NCI-H1694 treated with DMSO at 0.1 percent for 48 hours (cell line): ENCODE data around the gene DHCR24.

Source experiments
- DNase-seq: peaks from one replicate; lab custom pipeline; 2025; lab: John Stamatoyannopoulos, UW

Gene DHCR24

DNA sequence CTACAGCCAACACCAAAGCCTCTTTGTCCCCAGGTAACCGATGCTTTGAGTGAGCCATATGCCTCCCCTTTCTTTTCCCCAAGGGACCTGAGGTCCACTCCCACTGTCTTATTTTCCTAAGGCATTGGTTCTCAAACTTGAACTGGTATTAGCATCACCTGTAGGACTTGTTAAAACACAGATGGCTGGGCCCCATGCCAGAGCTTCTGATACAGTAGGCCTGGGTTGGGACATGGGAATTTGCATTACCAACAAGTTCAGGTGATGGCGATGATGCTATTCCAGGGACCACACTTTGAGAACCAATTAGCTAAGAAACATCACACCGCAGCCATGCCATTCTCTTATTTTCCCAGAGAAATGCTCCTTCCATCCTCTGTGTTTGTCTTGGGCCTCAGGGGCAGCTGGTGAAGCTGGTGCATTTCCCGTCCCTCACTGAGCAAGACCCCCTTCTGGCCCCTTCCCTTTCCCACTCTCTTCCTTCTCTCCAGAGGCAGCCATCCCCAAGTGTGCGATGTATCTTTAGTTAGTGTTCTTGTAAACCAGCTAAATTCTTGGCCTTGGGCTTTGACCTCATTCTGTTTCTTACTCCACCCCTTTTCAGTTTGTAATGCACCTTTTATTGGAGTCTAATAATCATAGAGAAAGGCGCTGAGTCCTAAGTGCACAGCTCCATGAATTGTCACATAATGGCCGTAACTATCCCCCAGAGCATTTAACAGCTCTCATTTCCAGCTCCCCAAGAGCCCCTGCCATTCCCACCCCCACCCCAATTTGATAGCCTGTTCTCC is 71.7 kb downstream of the DHCR24 start:
- no peak for DNase-seq

DNA sequence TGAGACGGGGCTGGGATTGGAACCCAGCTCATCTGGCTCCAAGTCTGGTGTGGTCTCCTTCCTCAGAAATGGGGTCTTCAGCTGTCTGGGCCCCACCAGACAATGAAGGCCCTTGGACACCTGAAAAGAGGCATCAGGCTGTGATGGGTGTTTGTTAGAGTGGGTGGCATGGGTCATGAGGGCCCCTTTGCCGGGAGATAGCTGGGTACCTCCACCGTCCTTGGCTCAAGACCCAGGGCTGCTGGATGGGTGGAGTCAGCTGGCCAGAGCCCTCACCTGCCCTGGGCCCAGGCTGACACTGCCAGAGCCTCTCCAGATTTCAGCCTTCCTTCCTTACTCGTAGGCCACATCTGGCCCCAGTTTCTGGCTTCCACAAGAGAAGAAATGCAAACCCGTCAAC is 72.4 kb downstream of the DHCR24 start:
- DNase-seq, result no peak

- no peak for DNase-seq
These were observed 72.9 kb downstream of the DHCR24 start for GRCh38 chr1:54814126-54814498.

- DNase-seq, result no peak
These were observed 73.4 kb downstream of the DHCR24 start for GRCh38 chr1:54813485-54814125.

DNA sequence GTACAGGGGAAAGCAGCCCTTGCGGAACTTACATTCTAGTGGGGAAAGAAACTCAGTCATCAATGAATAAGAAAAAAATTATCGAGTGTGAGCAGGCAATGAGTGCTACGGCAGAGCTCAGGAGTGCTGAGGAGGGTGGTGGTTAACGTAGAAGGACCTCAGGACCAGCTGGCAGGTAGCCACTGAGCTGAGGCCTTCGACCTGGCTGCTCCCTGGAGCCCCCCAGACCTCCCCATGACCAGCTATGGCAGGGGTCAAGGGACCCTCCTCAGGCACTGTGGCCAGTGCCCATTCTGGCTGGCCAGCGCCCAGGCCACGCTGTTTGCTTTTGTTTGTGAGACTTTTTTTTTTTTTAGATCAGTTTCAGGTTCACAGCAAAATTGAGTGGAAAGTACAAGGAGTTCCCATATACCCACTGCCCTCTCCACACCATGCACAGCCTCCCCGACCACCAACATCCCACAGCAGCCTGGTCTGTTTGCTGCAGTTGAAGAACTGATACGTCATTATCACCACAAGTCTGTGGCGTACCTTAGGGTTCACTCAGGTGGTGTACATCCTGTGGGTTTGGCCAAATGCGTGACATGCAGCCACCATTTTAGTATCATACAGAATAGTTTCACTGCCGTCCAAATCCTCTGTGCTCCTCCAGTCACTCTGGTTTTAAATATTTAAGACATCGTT is 74.1 kb downstream of the DHCR24 start:
- DNase-seq, result no peak

- no peak for DNase-seq
These were observed 75.0 kb downstream of the DHCR24 start for GRCh38 chr1:54811739-54812655.

DNA sequence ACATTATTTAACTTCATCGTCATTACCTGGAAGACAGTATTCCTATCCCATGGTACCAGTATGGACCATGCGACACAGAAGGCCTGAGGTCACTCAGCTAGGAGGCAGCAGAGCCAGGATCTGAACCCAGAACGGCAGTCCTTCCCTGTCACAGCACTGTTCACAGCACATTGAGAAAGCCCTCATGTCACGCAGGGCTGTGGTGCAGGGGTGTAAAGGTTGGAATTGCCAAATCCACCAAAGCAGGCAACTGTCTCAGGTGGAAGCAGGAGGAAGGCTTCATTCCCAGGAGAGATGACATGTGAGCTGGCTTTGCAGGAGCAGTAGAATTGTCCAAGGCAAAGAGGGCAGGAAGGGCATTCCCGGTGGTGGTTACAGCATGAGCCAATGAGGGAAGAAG is 75.9 kb downstream of the DHCR24 start:
- no peak for DNase-seq

DNA sequence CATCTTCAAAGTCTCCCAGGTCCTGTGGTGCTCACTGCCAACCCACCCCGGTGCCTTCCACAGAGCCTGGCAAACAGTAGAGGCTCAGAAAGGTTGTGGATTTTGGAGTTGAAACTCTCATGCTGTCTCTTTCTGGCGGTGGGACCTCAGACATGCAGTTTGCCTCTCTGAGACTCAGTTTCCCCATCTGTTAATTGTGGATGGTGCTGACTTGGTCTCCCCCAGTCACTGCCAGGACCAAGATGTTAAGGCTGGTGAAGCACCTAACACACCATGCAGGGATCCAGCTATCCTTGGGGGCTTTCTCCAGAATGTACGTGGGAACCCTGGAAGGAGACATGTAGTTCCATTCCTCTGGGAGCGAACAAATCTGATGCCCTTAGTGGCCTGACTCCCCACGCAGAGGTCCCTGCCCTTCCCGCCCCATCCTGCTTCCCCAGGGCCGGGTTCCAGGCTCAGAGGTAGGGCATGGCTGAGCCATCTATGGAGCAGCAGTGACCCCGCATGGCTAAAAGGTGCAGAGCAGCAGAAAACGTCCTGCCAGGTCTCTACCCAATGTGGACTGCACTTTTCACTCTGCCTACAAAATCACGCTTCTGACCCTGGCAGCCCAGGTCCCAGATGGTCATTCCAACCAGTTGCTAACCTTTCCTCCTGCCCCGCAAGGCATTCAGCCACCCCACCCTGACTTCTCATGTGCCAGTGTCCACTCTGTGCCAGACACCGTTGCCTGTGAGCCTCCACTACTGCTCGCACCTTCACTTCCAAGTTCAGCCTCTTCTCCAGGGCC is 76.6 kb downstream of the DHCR24 start:
- DNase-seq, result peak; percentile 53

DNA sequence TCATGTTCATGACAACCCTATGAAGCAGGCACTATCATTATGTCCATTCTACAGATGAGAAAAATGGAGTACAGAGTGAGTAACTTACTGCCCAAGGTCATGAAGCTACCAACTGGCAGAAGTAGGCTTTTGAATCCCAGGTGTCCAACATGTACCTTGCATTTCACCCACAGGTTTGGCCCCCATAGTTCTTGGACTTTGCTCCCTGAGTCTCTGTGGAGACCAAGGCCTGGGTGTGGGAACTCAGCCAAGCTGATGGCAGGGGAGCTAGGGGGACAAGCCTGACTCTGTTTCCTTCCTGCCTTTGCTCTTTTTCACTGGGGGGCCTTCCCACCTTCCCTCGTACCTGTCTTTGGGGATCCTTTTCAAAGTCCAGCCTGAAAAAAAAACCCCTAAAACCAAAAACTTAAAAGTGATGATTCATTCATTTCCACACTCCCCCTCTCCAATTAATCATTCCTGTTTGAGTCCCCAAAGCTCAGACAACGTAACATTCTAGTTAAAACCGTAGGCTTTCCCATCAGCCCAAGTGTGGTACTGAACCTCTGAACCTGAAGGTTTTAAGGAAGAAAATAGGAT is 77.4 kb downstream of the DHCR24 start:
- no peak for DNase-seq

DNA sequence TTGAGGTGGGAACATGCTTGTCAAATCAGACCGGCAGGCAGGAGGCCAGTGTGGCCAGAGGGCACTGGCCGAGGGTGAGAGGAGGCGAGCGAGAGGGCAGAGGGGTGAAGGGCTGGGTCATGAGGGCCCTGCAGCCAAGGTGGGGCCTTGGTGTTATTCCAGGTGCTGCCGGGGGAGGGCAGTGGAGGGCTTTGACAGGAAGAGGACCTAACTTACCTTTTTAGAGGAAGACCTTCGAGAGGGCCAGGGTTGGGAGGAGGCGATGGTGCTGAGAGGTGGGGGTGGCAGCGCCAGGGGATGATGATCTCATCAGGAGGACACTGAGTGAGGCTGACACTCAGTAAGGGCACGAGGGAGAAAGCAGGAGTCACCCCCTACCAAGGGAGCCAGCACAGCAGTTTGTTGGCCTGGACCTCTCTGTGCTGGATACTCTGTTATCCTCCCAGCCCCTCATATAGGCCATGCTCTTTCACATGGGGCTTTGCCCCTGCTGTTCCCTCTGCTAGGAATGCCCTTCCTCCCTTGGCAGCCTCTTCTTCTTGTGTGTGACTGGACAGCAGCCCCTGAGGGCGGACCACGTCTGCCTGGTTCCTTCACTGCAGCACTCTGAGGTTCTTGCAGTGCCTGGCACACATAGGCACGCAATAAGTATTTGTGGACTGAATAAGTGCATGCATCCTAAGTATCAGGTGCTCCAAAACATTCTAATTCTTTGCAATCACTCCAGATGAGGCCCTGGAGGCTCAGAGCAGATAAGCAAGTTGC is 78.4 kb downstream of the DHCR24 start:
- no peak for DNase-seq

DNA sequence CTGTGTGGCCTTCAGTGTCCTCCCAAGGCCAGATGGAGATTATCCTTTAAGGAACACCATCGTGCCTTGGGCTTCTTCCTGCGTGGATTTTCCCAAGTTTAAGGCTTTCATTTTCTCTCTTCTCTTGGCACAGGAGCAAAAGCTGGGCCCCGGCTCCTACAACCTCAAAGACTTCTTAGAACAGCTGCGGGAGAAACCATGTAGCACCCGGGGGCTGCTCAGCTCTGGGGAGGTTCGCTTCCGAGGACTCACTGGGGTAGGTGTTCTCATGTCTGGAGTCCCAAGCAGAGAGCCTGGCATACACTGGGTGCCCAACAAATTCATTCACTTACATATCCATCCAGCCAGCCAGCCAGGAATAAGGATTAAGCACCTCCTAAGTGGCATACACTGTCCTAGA is 79.2 kb downstream of the DHCR24 start:
- no peak for DNase-seq

DNA sequence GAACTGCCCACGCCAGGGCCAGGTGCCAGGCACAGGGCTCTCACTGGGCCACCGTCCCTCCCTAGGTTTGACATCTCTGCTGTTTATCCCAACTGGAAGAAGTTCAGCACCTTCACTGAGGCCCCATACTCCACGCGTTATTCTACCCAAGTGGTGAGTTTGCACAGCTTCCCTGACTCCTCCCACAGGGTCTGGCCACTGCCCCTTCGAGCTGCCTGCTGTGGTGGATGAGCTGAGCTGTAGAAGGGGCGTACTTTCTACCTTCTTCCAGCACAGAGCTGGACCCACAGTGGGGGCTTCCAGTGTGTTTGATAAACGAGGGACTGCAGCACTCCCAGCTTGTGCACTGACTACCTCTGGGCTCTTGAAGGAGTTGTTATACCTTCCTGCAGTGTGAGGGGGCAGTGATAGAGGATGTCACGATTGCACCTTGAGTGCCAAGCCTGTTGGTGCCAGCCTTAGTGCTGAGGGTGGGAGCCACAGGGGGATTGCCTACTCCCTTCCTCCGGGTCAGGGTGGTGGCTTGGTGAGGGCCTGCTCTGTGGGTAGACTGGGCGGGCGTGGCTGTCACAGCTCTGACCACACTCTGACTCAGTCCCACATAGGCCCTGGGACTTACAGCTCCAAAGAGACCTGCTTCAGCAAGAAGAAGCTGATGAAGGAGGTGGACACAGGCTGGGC is 79.9 kb downstream of the DHCR24 start:
- no peak for DNase-seq

DNA sequence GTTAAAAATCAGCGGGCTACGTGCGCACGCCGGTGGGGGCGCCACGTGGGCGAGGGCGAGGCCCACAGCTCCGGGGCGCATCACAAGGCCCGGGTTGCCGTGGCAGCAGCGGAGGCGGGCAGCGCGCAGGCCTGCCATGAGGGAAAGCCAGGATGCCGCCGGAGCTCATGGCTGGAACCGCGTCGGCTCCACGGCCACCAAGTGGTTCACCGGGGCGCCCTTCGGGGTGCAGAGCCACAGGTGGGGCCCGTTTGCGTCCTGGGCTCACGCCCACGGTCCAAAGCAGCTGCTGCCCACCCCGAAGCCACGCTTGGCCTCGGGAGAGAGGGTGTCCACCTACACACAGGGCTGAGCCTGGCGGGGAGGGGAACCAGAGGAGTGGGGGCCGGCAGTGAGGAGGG is 81.0 kb downstream of the DHCR24 start:
- DNase-seq, result no peak

- DNase-seq, result no peak
These were observed 81.5 kb downstream of the DHCR24 start for GRCh38 chr1:54805466-54805865.

- DNase-seq, result no peak
These were observed 82.4 kb downstream of the DHCR24 start for GRCh38 chr1:54804471-54805132.

GRCh38 chr1:54803761-54804470 is 83.1 kb downstream of the DHCR24 start:
- no peak for DNase-seq

DNA sequence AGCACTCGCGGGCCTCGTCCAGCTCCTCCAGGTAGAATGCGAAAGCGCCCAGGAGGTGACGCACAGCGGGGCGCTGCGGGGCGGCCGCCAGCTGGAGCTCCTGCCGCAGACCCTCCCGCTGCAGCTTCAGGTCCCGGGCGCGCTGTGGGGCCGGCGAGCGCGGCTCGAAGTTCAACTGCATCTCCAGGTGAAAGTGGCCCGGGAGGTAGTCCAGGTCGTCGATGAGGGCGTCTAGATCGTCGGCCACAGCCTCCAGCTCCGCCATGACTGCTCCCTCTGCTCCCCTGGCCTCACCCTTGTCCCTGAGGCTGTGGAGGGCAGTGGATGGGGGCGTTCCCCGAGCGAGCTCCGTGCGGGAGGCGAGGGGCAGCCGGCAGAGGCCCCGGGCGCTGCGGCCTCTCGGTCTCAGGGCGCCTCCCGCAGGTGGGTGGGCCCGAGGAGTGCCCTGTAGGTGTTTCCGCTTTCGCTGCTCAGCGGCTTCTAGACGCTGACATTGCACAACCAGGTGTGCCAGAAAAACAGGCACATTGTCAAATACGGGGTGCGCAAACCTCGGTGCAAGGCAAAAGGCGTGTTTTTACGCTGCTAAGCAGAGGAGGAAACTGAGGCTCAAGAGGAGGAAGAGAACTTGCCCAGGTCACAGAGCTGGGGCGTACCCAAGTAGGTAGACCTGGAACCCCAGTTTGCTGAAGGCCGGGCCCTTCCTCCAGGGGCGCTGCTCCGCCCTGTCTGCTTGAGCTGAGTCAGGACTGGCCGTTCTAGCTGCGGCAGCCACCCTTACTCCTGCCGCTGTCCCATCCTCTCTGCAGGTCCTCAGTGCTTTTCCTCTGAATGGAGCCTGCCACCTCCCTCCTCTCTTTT is 85.9 kb downstream of the DHCR24 start, which contains the start of gene TTC22:
TSS of gene TTC22 (minus strand) at position 425 of the 861 bp plus-strand sequence. CDS start at position 265, 160 bp downstream.
- no peak for DNase-seq
